GM11168 (cell line): ENCODE results near the gene SEC61B.

ENCODE experiments used
- in situ Hi-C: fragments of 300-500 bp; cut with MboI; formaldehyde crosslinking; loops from one replicate; pipeline ENCODE4 v1.12.0; 2022; ENCODE audit warnings: low sequenced_read_pairs; ENCODE audit not compliant: unreplicated experiment

SEC61B gene

DNA sequence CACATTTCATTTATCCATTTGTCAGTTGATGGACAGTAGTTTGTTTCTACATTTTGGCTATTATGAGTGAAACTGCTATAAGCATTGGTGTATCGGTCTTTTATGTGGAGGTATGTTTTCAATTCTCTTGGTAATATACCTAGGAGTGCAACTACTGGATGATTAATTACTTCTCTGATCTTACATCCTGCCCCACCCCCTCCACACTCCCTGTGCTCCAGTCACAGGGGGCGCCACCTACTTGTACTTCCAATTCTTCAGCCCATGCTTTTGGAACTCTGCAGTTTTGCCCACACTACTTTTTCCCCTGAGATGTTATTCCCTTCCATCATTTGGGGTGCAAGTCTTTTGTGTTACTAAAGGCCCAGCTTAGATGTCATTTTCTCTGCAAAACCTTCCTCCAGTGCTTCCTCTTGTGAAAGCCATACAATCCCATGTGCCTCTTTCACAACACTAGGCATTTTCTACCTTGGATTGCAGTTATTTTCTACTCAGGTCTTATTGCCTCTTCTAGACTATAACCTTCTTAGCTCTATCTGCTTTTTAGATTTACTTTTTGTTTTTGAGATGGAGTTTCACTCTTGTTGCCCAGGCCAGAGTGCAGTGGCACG lies 42.1 kb downstream of the SEC61B start:
- in situ Hi-C loops = no loop called here

DNA sequence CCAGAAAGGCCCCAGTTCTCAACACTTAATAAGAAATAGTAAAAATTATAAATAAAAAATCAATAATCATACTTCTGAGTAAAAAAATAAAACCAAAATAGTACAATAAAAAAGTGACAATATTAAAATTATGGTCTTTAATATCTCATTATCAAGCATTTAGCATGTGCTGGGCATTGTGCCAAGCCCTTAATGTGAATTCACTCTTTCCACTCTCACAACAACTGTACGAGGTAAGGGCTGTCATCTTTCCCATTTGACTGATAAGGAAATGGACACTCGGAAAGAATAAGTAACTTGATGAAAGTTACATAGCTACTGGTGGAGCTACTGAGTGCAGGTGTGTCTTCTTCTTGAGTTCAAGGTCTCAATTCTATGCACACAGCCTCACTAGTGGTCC lies 43.6 kb downstream of the SEC61B start:
- in situ Hi-C loops = no loop called here

DNA sequence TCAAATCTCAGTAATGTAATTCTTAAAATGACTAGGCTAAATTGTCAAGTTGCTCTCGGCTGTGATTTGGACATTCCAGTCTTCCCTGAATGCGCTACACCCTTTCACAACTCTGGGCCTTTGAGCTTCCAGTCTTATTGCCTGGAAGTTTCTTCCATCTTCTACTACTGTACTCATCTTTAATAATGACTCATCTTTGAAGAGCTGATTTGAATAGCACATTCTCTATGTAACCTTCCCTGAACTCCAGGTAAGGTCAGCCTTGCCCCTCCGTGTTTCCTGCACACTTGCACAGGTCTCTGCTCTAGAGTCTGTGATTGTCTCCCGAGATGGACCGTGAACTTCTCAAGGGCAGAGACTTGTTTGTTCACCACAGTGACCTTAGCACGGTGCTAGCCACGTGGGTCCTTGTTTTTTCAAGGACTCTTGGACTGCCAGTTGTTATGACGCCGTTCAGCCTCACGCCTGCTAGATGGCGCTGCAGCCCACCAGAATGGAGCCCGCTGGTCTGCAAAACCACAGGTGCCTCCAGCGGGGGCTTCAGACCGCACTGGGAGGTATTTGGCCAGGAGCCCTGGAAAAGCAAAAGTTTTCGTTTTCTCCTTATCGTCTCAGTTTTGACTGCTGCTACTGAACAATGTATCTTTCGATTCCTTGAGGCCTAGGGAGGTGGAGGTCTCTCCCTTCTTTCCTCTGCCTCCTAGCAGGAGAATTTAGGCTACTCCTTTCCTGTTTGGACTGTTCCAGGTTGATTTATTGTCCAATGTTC lies 44.4 kb downstream of the SEC61B start:
- in situ Hi-C loops = no loop called here

DNA sequence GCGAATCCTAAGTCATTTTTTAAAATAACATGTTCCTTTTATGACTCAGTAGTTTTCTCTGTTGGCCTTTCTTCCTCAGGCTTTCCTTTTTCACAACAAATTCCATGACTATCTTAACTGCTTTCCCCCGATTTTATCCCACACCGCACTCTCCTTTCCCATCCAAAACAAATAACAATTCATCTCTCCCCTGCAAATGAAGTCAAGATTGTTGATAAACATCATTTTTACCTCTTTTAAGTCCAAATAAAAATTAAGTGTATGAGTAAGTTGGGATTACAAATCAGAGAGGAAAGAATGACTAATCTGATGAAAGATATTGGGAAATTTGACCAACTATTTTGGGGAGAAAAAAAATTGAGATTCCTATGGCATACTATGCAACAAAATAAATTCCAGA lies 47.3 kb downstream of the SEC61B start:
- in situ Hi-C loops = no loop called here

DNA sequence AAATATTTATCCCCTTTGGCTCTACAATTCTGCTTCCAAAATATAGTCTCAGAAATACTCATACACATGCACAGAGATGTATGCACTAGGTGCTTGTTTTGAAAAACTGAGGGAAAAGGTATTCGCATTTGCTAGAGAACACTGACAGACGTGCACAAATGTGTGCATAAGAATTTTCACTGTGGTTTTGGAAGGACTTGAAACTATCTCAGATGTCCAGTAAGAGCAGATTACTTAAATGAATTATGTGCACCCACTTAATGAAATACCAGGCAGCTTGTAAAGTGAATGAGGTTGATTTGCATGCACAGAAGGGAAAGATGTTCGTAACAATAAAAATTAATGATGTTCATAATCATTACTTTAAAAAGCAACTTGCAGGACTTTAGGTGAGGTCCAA lies 48.4 kb downstream of the SEC61B start:
- in situ Hi-C loops = no loop called here

DNA sequence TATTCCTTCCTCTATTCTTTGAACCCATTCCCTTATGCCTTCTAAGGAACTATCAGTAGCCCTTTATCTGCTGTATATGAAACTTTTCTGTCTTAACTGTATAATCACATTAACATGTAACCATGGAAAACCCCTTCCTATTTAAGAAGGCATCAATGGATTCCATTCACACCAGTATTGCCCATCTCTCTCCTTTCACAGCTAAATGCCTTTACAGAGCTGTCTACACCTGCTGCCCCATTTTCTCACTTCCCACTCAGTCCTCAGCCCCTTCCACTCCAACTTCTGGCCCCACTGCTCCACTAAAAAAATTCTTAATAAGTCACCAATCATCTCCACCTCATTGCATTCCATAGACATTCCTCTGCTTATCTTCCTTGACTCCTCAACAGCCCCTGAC lies 50.8 kb downstream of the SEC61B start:
- in situ Hi-C loops = no loop called here

DNA sequence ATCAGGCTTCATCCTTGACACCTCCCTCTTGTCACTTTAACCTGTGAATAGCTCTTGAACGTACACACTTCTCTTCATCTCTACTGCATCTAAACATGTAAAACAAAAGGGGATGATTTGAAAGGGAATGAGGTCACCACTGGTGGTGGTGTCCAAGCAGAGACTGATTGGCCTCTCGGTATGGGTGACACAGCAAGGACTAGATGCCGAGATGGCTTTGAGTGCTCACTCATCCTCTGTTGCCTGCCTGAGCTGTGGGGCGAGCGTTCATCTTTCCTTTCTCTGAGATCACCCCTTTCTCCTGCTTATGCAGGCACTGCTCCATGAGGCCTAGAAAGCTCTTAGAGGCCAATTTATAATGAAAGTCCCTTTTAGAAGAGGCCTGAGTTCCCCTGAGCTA lies 51.9 kb downstream of the SEC61B start:
- in situ Hi-C loops = no loop called here

DNA sequence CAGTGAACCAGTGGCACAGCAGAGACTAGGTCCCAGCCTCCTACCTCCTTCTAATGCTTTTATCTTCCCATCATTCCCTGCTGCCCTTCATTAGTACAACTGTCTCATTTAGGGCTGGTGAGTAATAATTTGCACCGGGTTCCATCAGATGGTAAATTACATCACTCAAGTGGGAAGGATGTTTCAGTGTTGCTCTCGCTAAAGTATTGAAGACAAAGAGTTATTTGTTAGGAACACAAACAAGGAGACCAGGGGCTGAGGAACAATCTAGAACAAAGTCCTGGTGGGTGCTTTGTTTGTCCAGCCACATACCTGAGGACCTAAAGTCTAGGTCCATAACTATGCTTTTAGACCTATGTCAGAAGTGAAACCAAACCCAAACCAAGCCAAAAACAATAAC lies 52.4 kb downstream of the SEC61B start:
- in situ Hi-C loops = no loop called here
